ENCODE data around the gene NAPSA. TPM values are rescaled to one million over a fixed set of nuclear protein-coding genes. Genes with fewer than 3 reads are reported as not detected.

Gene NAPSA
- total and polyA plus RNA-seq, 2 donors (not counting 3 experiments of a cell fraction or from before 2014, with no cell fraction given): 0.19 TPM; not detected in 1

DNA sequence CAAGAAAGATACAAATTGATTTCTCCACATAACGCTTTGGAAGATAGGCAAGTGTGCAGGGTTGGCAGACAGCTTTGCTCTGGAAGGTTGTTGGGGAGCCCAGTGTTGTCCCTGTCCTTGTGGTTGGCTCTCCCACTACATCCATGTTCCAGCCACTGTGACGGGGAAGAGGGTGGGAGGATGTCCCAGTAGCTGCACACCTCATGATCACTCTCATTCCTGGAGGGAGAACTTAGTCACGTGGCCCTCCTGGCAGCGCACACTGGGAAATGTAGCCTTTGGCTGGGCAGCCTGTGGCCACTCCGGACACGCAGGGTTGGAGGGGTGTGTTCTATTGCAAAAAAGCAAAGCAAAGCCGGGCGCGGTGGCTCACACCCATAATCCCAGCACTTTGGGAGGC lies 28.6 kb upstream of the NAPSA start:
- POLR2A ChIA-PET: no interaction called here
- Histone ChIP-seq H3K4me2 (ENCODE audit: insufficient read depth, low read length) (no peak overlapping the region), H3K4me1 (ENCODE audit: control insufficient read depth, extremely low read depth, insufficient read depth, low read length) (no peaks in the 10 kb centered on the region), H3K9me1 (replicated peaks; ENCODE audit: control insufficient read depth, extremely low read depth, insufficient read depth, low read length) (no peaks in the 10 kb centered on the region), H3K9ac (replicated peaks; ENCODE audit: extremely low read depth, insufficient read depth, low read length) (no peak overlapping the region), H3K4me3 (replicated peaks in 1 of 3; ENCODE audit: insufficient read depth in 1 of 3, low read depth in 1 of 3, low read length in 3 of 3) (no peak overlapping the region), H2AFZ (ENCODE audit: low read depth, low read length) (no peak overlapping the region), H3K9me3 (replicated peaks; ENCODE audit: control insufficient read depth, insufficient read depth, low read length) (no peaks in the 10 kb centered on the region), H4K20me1 (replicated peaks; ENCODE audit: control insufficient read depth, extremely low read depth, insufficient read depth, low read length) (no peaks in the 10 kb centered on the region), H3K27me3 (ENCODE audit: control insufficient read depth in 2 of 2, insufficient read depth in 2 of 2, low read length in 2 of 2) (no peaks in the 10 kb centered on the region), H3K36me3 (ENCODE audit: control insufficient read depth in 2 of 2, extremely low read depth in 1 of 2, insufficient read depth in 2 of 2, low read length in 2 of 2) (no peaks in the 10 kb centered on the region), H3K79me2 (ENCODE audit: control insufficient read depth, insufficient read depth, low read length) (peaks cover 16% of the 10 kb centered on the region), H3K27ac (ENCODE audit: insufficient read depth, low read depth, low read length) (no peak overlapping the region)
- intact Hi-C loops (cut with micrococcal nuclease) (no loop called here), dilution Hi-C loops (cut with MboI; ENCODE audit: extremely low pct_ligation_motif_present, low sequenced_read_pairs) (no loop called here)
- DNase-seq (ENCODE audit: low read depth, low spot score) (no peak), FAIRE-seq (no peak)
- CTCF ChIA-PET: no interaction called here
- no TSS peak for BruUV-seq (replicated peaks)
- TF ChIP-seq JUN (IDR thresholded peaks at IDR 0.05; ENCODE audit: borderline replicate concordance, insufficient read depth, insufficient read length, low read depth) (no peak), POLR2A (IDR thresholded peaks at IDR 0.05; ENCODE audit: low read depth, low read length) (no peak), GATA2 (IDR thresholded peaks at IDR 0.05; ENCODE audit: insufficient read depth, insufficient read length, low read depth, low read length) (no peak), POLR2AphosphoS5 (IDR thresholded peaks at IDR 0.05; ENCODE audit: insufficient read depth, low read depth, low read length) (no peak), FOS (IDR thresholded peaks at IDR 0.05; ENCODE audit: borderline replicate concordance, insufficient read depth, low read length) (no peak)

DNA sequence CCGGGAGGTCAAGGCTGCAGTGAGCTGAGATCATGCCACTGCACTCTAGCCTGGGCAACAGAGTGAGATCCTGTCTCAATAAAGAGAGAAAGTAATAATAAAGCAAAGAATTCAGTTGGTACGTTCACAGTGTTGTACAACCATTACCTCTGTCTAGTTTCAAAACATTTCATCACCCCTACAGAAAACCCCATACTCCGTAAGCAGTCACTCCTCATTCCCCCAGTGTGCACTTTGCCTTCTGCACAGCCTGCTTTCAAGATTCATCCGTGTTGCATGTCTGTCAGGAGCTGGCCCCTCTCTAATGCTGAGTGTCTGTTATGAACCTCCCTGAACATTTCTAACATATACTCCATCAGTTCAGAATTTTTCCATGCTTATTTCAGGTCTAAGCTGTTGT lies 28.1 kb upstream of the NAPSA start:
- Histone ChIP-seq H3K27ac (ENCODE audit: insufficient read depth, low read depth, low read length) (no peak overlapping the region), H3K36me3 (ENCODE audit: control insufficient read depth in 2 of 2, extremely low read depth in 1 of 2, insufficient read depth in 2 of 2, low read length in 2 of 2) (no peaks in the 10 kb centered on the region), H3K4me3 (replicated peaks in 1 of 3; ENCODE audit: insufficient read depth in 1 of 3, low read depth in 1 of 3, low read length in 3 of 3) (no peak overlapping the region), H3K9ac (replicated peaks; ENCODE audit: extremely low read depth, insufficient read depth, low read length) (no peak overlapping the region), H3K27me3 (ENCODE audit: control insufficient read depth in 2 of 2, insufficient read depth in 2 of 2, low read length in 2 of 2) (no peaks in the 10 kb centered on the region), H2AFZ (ENCODE audit: low read depth, low read length) (no peak overlapping the region), H3K9me3 (replicated peaks; ENCODE audit: control insufficient read depth, insufficient read depth, low read length) (no peaks in the 10 kb centered on the region), H3K4me2 (ENCODE audit: insufficient read depth, low read length) (no peak overlapping the region), H3K9me1 (replicated peaks; ENCODE audit: control insufficient read depth, extremely low read depth, insufficient read depth, low read length) (no peaks in the 10 kb centered on the region), H3K79me2 (ENCODE audit: control insufficient read depth, insufficient read depth, low read length) (peaks cover 16% of the 10 kb centered on the region), H4K20me1 (replicated peaks; ENCODE audit: control insufficient read depth, extremely low read depth, insufficient read depth, low read length) (no peaks in the 10 kb centered on the region), H3K4me1 (ENCODE audit: control insufficient read depth, extremely low read depth, insufficient read depth, low read length) (no peaks in the 10 kb centered on the region)
- ChIA-PET POLR2A (no interaction called here), CTCF (no interaction called here)
- dilution Hi-C loops (cut with MboI; ENCODE audit: extremely low pct_ligation_motif_present, low sequenced_read_pairs) (no loop called here), intact Hi-C loops (cut with micrococcal nuclease) (no loop called here)
- DNase-seq (ENCODE audit: low read depth, low spot score): no peak
- FAIRE-seq: no peak
- TF ChIP-seq POLR2AphosphoS5 (IDR thresholded peaks at IDR 0.05; ENCODE audit: insufficient read depth, low read depth, low read length) (no peak), FOS (IDR thresholded peaks at IDR 0.05; ENCODE audit: borderline replicate concordance, insufficient read depth, low read length) (no peak), EZH2 (IDR thresholded peaks at IDR 0.05; ENCODE audit: borderline replicate concordance, low read depth, low read length, severe bottlenecking) (no peak), MYC (IDR thresholded peaks at IDR 0.05; ENCODE audit: low read depth, low read length) (no peak), POLR2A (IDR thresholded peaks at IDR 0.05; ENCODE audit: low read depth, low read length) (no peak), GATA2 (IDR thresholded peaks at IDR 0.05; ENCODE audit: insufficient read depth, insufficient read length, low read depth, low read length) (no peak), JUN (IDR thresholded peaks at IDR 0.05; ENCODE audit: borderline replicate concordance, insufficient read depth, insufficient read length, low read depth) (no peak)
- TF ChIP-seq, protein P1, sequence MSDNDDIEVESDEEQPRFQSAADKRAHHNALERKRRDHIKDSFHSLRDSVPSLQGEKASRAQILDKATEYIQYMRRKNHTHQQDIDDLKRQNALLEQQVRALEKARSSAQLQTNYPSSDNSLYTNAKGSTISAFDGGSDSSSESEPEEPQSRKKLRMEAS (IDR thresholded peaks at IDR 0.05; ENCODE audit: insufficient read depth, insufficient read length): no peak
- TF ChIP-seq, protein P2, sequence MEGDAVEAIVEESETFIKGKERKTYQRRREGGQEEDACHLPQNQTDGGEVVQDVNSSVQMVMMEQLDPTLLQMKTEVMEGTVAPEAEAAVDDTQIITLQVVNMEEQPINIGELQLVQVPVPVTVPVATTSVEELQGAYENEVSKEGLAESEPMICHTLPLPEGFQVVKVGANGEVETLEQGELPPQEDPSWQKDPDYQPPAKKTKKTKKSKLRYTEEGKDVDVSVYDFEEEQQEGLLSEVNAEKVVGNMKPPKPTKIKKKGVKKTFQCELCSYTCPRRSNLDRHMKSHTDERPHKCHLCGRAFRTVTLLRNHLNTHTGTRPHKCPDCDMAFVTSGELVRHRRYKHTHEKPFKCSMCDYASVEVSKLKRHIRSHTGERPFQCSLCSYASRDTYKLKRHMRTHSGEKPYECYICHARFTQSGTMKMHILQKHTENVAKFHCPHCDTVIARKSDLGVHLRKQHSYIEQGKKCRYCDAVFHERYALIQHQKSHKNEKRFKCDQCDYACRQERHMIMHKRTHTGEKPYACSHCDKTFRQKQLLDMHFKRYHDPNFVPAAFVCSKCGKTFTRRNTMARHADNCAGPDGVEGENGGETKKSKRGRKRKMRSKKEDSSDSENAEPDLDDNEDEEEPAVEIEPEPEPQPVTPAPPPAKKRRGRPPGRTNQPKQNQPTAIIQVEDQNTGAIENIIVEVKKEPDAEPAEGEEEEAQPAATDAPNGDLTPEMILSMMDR (IDR thresholded peaks at IDR 0.05; ENCODE audit: extremely low read depth in 1 of 2, insufficient read depth in 1 of 2, low read depth in 1 of 2, low read length in 2 of 2): no peak
- BruUV-seq (replicated peaks): no TSS peak

Measured in endothelial cell of umbilical vein (primary cell).